ENCODE results near the gene SPDYE4.

SPDYE4 gene

DNA sequence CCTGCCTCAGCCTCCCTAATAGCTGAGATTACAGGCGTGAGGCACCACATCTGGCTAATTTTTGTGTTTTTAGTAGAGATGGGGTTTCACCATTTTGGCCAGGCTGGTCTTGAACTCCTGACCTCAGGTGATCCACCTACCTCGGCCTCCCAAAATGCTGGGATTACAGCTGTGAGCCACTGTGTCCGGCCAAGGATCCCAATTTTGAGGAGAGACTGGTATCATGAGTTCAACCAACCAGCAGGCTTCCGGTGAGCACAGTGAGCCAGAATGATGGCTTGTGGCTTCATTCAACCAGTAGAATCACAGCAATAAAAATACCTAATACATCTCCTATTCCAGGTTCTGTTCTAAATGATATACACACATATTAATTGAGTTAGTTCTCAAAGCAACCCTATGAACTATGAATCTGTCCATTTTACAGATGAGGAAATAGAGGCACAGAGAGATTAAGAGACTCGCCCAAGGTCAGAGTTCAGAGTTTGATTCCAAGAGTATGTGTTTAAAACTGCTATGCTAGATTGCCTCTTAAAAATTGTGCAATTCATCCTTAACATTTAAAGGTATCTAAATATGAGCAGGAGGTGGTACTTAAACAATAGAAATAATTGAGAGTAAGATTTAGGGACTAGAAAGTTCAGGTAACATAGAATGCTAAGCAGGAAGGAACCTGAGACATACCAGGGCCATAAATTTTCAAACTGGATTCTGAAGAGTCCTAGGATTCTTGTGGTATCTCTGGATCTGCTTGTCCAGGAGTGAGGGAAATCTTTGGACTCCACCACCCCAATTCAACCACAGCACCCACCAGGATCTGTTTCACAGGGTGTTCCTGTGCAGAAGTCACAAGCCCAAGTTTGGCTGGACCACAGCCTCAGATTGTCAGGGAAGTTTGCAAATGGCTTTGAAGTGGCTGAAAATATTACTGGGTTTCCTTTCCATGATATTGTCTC lies 38.8 kb downstream of the SPDYE4 start:
- in situ Hi-C loops (cut with MboI; ENCODE audit: low sequenced_read_pairs, unreplicated experiment): no loop called here
- DNase-seq (ENCODE audit: low spot score): no peak

DNA sequence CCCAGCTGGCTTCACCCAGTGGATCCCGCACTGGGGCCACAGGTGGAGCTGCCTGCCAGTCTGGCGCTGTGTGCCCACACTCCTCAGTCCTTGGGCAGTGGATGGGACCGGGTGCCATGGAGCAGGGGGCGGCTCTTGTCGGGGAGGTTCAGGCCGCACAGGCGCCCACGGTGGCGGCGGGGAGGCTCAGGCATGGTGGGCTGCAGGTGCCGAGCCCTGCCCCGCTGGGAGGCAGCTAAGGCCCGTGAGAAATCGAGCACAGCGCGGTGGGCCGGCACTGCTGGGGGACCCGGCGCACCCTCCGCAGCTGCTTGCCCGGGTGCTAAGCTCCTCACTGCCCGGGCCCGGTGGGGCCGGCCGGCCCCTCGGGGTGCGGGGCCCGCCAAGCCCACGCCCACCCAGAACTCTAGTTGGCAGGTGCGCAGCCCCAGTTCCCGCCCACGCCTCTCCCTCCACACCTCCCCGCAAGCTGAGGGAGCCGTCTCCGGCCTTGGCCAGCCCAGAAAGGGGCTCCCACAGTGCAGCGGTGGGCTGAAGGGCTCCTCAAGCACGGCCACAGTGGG lies 40.3 kb downstream of the SPDYE4 start:
- in situ Hi-C loops (cut with MboI; ENCODE audit: low sequenced_read_pairs, unreplicated experiment): no loop called here
- DNase-seq (ENCODE audit: low spot score): no peak

More for the DNA sequence above, 38.8 kb downstream of the SPDYE4 start:
- TF ChIP-seq, protein P1, sequence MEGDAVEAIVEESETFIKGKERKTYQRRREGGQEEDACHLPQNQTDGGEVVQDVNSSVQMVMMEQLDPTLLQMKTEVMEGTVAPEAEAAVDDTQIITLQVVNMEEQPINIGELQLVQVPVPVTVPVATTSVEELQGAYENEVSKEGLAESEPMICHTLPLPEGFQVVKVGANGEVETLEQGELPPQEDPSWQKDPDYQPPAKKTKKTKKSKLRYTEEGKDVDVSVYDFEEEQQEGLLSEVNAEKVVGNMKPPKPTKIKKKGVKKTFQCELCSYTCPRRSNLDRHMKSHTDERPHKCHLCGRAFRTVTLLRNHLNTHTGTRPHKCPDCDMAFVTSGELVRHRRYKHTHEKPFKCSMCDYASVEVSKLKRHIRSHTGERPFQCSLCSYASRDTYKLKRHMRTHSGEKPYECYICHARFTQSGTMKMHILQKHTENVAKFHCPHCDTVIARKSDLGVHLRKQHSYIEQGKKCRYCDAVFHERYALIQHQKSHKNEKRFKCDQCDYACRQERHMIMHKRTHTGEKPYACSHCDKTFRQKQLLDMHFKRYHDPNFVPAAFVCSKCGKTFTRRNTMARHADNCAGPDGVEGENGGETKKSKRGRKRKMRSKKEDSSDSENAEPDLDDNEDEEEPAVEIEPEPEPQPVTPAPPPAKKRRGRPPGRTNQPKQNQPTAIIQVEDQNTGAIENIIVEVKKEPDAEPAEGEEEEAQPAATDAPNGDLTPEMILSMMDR (IDR thresholded peaks at IDR 0.05; ENCODE audit: borderline replicate concordance, control extremely low read depth, extremely low read depth, insufficient read depth, missing control alignments): no peak

DNA sequence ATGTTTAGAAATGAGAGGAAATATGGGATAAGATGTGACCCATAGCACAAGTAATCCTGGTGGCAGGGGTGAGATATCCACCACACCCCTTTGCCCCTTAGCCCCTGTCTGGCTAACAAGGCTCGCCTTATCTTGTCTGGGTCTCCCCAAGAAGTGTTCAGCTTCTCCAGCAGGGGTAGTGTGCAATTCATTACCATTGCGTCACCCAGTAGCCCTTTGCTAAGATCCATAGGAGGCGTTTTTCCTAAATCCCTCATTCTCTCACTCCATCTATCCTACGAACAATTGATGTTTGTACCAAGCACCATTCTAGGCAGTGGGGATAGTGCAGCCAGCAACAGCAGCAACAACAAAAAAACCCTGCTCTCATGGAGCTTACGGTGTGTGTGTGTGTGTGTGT lies 44.5 kb downstream of the SPDYE4 start:
- in situ Hi-C loops (cut with MboI; ENCODE audit: low sequenced_read_pairs, unreplicated experiment): no loop called here
- no peak for DNase-seq (ENCODE audit: low spot score)
- TF ChIP-seq, protein P1 (IDR thresholded peaks at IDR 0.05; ENCODE audit: borderline replicate concordance, control extremely low read depth, extremely low read depth, insufficient read depth, missing control alignments): no peak

More for the DNA sequence above, 40.3 kb downstream of the SPDYE4 start:
- TF ChIP-seq, protein P1 (IDR thresholded peaks at IDR 0.05; ENCODE audit: borderline replicate concordance, control extremely low read depth, extremely low read depth, insufficient read depth, missing control alignments): no peak

DNA sequence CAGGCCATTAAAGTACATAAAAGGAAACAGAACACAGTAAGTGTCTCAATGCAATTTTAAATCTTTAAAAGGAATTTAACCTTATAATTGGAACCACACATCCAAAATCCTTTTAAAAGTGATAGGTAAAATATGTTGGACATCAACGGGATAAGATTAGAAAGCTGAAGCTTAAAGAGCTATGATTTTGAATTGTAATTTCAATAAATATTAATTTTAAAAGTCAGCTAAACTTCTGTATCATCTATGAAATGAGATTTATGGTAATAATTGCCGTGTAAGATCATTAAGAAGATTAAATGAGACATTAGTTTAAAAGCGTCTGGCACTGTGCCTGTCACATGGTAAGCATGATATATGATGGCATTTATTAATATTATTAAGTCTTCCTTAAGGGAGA lies 45.0 kb downstream of the SPDYE4 start:
- in situ Hi-C loops (cut with MboI; ENCODE audit: low sequenced_read_pairs, unreplicated experiment): no loop called here
- DNase-seq (ENCODE audit: low spot score): no peak
- TF ChIP-seq, protein P1 (IDR thresholded peaks at IDR 0.05; ENCODE audit: borderline replicate concordance, control extremely low read depth, extremely low read depth, insufficient read depth, missing control alignments): no peak

DNA sequence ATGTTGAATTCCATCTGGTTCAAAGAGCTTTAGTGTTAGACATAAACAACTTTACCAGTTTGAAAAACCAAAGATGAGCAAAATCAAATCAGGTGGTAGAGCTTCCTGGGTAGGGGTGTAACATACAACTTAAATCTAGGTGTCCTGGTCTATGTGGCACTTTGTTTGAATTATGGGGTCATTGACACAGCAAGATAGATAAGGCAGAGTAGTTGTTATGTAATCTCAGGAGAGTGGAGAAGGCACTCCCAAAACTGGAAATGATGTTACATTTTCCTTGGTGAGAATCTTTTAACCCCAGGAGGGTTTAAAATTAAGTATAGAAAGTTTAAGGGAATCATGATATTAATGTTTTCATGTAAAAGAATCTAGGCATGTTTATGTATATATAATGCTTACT lies 45.6 kb downstream of the SPDYE4 start:
- in situ Hi-C loops (cut with MboI; ENCODE audit: low sequenced_read_pairs, unreplicated experiment): no loop called here
- DNase-seq (ENCODE audit: low spot score): no peak
- TF ChIP-seq, protein P1 (IDR thresholded peaks at IDR 0.05; ENCODE audit: borderline replicate concordance, control extremely low read depth, extremely low read depth, insufficient read depth, missing control alignments): no peak

DNA sequence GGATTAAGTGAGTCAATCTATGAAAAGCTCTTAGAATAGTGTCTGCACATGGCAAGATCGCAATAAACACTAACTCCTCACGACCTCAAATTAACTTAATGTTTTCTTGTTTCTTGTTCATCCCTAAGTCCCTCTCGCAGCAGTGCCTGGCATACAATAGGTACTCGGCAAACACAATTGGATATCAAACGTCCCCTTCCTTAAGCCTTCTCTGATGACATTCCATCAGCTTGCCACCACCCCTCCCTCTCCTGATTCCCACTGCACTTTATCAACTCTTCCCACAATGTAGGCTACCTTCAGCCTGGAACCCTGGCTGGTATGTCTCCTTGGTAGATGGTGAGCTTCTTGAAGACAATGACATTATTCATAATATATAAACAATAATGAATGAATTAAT lies 47.1 kb downstream of the SPDYE4 start:
- TF ChIP-seq, protein P1 (IDR thresholded peaks at IDR 0.05; ENCODE audit: borderline replicate concordance, control extremely low read depth, extremely low read depth, insufficient read depth, missing control alignments): no peak
- in situ Hi-C loops (cut with MboI; ENCODE audit: low sequenced_read_pairs, unreplicated experiment): no loop called here
- DNase-seq (ENCODE audit: low spot score): no peak

Data from GM13976 (cell line).